PFSK-1 (cell line): ENCODE results near the gene LAMA4. TPM values are rescaled to one million over a fixed set of nuclear protein-coding genes. Genes with fewer than 3 reads are reported as not detected.
A peak's percentile ranks its signal among the peaks of the same experiment; 100 is the strongest.

Experiments used
- FOXP2 ChIP-seq: optimal IDR thresholded peaks from 2 replicates; pipeline ENCODE3; 2011; ENCODE audit warnings: borderline replicate concordance, control low read depth, inconsistent platforms; ENCODE audit not compliant: insufficient read depth; ENCODE audit errors: extremely low read length, extremely low read depth
- POLR2AphosphoS5 ChIP-seq: IDR thresholded peaks from 2 replicates; pipeline ENCODE4 v1.6.1; 2012; ENCODE audit warnings: low read depth, mild to moderate bottlenecking, control low read depth, low read length, moderate library complexity
- REST ChIP-seq, 2 experiments: IDR thresholded peaks; 2 replicates each; pipeline versions ENCODE4 v1.6.1 to v1.8.0; 2011 to 2012; ENCODE audit warnings: low read depth in 2 of 2, low read length in 2 of 2, control low read depth in 1 of 2, inconsistent platforms in 1 of 2, mild to moderate bottlenecking in 1 of 2, moderate library complexity in 1 of 2; ENCODE audit not compliant: insufficient read depth in 1 of 2
- SIN3A ChIP-seq: IDR thresholded peaks from 2 replicates; pipeline ENCODE4 v1.6.1; 2012; ENCODE audit warnings: mild to moderate bottlenecking, low read length, moderate library complexity, borderline replicate concordance; ENCODE audit not compliant: insufficient read depth
- TAF1 ChIP-seq: IDR thresholded peaks from 2 replicates; pipeline ENCODE4 v1.6.1; 2012; ENCODE audit warnings: low read length, control low read depth, borderline replicate concordance; ENCODE audit not compliant: insufficient read depth
- polyA plus RNA-seq: library from polyadenylated mRNA; unstranded; fragments of >200 nt; gene quantifications from one replicate; pipeline ENCODE4 v1.2.1, GENCODE V29; 2012; ENCODE audit warnings: low read depth, missing spikeins; ENCODE audit not compliant: insufficient read length

The LAMA4 gene
- 185 TPM for polyA plus RNA-seq

DNA sequence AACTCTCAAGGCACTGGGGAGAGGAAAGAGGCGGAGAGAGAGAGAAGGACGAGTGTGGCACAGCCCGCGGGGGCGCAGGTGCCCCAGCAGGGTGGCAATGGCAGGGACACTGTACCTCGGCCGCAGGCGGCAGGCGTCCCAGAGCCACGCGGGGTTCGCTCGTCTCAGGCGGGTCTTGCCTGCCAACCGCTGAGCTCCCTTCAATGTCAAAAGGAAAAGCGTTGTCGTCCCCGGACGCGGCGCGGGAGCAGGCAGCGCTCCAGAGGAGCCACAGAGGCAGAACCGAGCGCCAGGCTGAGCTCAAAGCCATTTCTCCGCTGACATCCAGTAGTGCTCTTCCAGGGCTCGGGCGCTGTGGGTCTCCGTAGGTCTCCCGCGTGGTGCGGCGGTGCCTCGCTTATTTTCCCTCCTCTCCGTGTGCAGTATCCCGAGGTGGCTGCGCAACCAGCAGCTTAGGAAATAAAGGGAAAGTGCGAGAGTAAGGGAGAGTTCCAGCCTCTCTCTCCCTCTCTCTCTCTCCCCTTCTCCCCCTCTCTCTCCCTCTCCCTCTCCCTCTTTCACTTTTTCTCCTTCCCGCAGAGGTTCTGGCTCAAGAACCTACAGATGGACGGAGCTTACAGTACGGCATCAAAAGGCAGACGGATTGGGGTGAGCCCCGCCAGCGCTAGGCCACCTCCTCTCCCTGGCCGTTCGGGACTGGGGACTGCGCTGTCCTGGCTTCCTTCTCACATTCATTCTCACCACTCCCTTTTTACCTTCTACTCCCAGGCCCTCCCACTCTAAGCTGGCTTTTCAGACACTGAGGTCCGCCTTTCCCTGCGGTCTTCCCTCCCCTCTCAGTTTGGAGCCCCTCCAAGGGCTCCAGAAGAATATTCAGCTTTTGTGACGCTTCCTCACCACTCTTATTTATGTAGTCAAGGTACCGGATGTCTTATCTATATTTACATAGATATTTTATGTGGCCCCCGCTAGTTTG, at the start of gene LAMA4:
TSS of gene LAMA4 (minus strand) at position 727 of the 976 bp plus-strand sequence. CDS start at position 310, 417 bp downstream.
- TF ChIP-seq TAF1 (peak; percentile 78; the same call in 1 of the 2 replicates), POLR2AphosphoS5 (peak; percentile 86), FOXP2 (no peak), REST (IDR thresholded peaks at IDR 0.05; ENCODE audit: insufficient read depth in 1 of 2, low read depth in 2 of 2, low read length in 2 of 2) (no peak), SIN3A (peak; percentile 91; the same call in 1 of the 2 replicates)

GRCh38 chr6:112302142-112302705, 47.9 kb upstream of the LAMA4 start:
- TF ChIP-seq SIN3A (no peak), REST (IDR thresholded peaks at IDR 0.05; ENCODE audit: insufficient read depth in 1 of 2, low read depth in 2 of 2, low read length in 2 of 2) (no peak), POLR2AphosphoS5 (no peak), TAF1 (no peak), FOXP2 (no peak)

DNA sequence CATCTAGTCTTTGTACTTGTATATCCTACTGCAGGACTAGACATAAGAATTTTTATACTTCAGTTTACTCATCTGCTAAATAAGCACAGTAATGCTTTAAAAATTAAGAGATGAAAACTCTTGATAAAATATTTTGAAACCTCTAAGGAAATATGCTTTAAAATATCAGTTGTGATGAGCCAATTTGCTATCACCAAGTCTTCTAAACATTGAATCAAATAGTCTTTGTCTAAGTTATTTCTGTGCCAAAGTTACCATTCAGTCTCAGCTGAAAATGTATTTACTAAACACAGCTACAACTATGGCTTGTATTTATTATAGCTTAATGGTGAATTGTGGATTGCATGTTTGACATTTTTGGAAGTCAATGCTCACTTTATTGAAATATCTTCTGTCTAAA, 46.5 kb upstream of the LAMA4 start:
- no peak for TF ChIP-seq REST (IDR thresholded peaks at IDR 0.05; ENCODE audit: insufficient read depth in 1 of 2, low read depth in 2 of 2, low read length in 2 of 2)
- TF ChIP-seq POLR2AphosphoS5 = no peak
- TF ChIP-seq SIN3A = no peak
- TF ChIP-seq TAF1 = no peak
- TF ChIP-seq FOXP2 = no peak

DNA sequence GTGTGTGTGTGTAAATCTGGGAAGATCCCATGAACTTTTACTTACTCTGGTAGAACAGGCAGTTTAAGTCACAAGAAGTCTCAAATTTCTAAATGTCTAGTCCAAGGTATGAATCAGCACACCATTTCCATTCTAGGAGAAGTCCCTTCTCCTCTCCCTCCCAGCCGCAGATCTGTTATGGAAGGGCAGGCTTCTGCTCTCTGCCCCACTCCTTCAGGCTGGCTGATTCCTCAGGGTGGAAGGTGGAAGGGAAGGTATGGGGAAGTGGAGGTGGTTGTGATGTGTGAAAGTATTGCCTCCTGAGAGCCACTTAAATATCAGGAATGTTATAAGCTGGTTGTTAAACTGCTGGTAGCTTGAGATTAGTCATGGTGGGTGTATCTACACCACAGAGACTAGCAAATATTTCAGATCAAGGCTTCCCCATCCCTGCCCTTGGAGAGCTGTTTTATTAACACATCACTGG, 44.5 kb upstream of the LAMA4 start:
- TF ChIP-seq SIN3A = no peak
- TF ChIP-seq FOXP2 = no peak
- TF ChIP-seq REST (IDR thresholded peaks at IDR 0.05; ENCODE audit: insufficient read depth in 1 of 2, low read depth in 2 of 2, low read length in 2 of 2) = no peak
- no peak for TF ChIP-seq POLR2AphosphoS5
- no peak for TF ChIP-seq TAF1
